Measurements from ENCODE around the gene GGT5.
"Not testable (repeated sequence)": the region's sequence is repeated elsewhere in the genome, so short reads cannot be mapped to it uniquely, and the experiment has no call there.

The GGT5 gene

GRCh38 chr22:24263479-24263878, 18.6 kb upstream of the GGT5 start:
- not testable (repeated sequence) for DNase-seq (ENCODE audit: low spot score)

GRCh38 chr22:24262185-24262749, 17.4 kb upstream of the GGT5 start:
- not testable (repeated sequence) for DNase-seq (ENCODE audit: low spot score)

GRCh38 chr22:24259459-24259858, 14.6 kb upstream of the GGT5 start:
- DNase-seq (ENCODE audit: low spot score): not testable (repeated sequence)

- DNase-seq (ENCODE audit: low spot score): not testable (repeated sequence)
Observed at GRCh38 chr22:24256736-24257135, 11.9 kb upstream of the GGT5 start.

- DNase-seq (ENCODE audit: low spot score): not testable (repeated sequence)
Observed at GRCh38 chr22:24256136-24256535, 11.3 kb upstream of the GGT5 start.

GRCh38 chr22:24253126-24253525, 8.2 kb upstream of the GGT5 start:
- DNase-seq (ENCODE audit: low spot score): not testable (repeated sequence)

- DNase-seq (ENCODE audit: low spot score): not testable (repeated sequence)
Observed at GRCh38 chr22:24251286-24251685, 6.4 kb upstream of the GGT5 start.

GRCh38 chr22:24249413-24249812, 4.5 kb upstream of the GGT5 start:
- not testable (repeated sequence) for DNase-seq (ENCODE audit: low spot score)

GRCh38 chr22:24248611-24249010, 3.7 kb upstream of the GGT5 start:
- not testable (repeated sequence) for DNase-seq (ENCODE audit: low spot score)

- peak; percentile 91 for DNase-seq (ENCODE audit: low spot score)
Observed at GRCh38 chr22:24247564-24248344, 2.9 kb upstream of the GGT5 start.

- peak; percentile 36 for DNase-seq (ENCODE audit: low spot score)
Observed at GRCh38 chr22:24247011-24247507, 2.2 kb upstream of the GGT5 start.

GRCh38 chr22:24245584-24246561, 991 bp upstream of the GGT5 start:
- peak; percentile 52 for DNase-seq (ENCODE audit: low spot score)

- no peak for DNase-seq (ENCODE audit: low spot score)
Observed at GRCh38 chr22:24244144-24244787, 616 bp downstream of the GGT5 start.

- DNase-seq (ENCODE audit: low spot score): not testable (repeated sequence)
Observed at GRCh38 chr22:24243417-24243816, 1.5 kb downstream of the GGT5 start.

- DNase-seq (ENCODE audit: low spot score): not testable (repeated sequence)
Observed at GRCh38 chr22:24240985-24241692, 3.7 kb downstream of the GGT5 start.

- no peak for DNase-seq (ENCODE audit: low spot score)
Observed at GRCh38 chr22:24240381-24240780, 4.5 kb downstream of the GGT5 start.

GRCh38 chr22:24238101-24238694, 6.7 kb downstream of the GGT5 start:
- not testable (repeated sequence) for DNase-seq (ENCODE audit: low spot score)

GRCh38 chr22:24236656-24237055, 8.2 kb downstream of the GGT5 start:
- DNase-seq (ENCODE audit: low spot score): no peak

- DNase-seq (ENCODE audit: low spot score): peak; percentile 16
Observed at GRCh38 chr22:24235315-24235714, 9.6 kb downstream of the GGT5 start.

GRCh38 chr22:24233816-24234215, 11.1 kb downstream of the GGT5 start:
- peak; percentile 22 for DNase-seq (ENCODE audit: low spot score)

GRCh38 chr22:24233235-24233634, 11.6 kb downstream of the GGT5 start:
- peak; percentile 16 for DNase-seq (ENCODE audit: low spot score)
